HG03280 (cell line): ENCODE results near the gene MAN1B1.

Source experiments
- ATAC-seq: cut with Tn5 transposase; IDR thresholded peaks from one replicate; pipeline ENCODE4 v1.9.1; 2021; ENCODE audit warnings: mild to moderate bottlenecking, moderate library complexity; ENCODE audit not compliant: unreplicated experiment

Gene MAN1B1

GRCh38 chr9:137086531-137087408 lies at the start of gene MAN1B1:
MAN1B1 (plus strand) TSS chr9:137086985; CDS start chr9:137087000, 15 bp downstream.
- peak; percentile 75 for ATAC-seq

- no peak for ATAC-seq
Observed at GRCh38 chr9:137037035-137037434, 49.8 kb upstream of the MAN1B1 start.

- no peak for ATAC-seq
Observed at GRCh38 chr9:137037483-137037882, 49.3 kb upstream of the MAN1B1 start.

- no peak for ATAC-seq
Observed at GRCh38 chr9:137038916-137039315, 47.9 kb upstream of the MAN1B1 start.

- no peak for ATAC-seq
Observed at GRCh38 chr9:137039611-137040366, 47.0 kb upstream of the MAN1B1 start.

- ATAC-seq = no peak
Observed at GRCh38 chr9:137040568-137040967, 46.2 kb upstream of the MAN1B1 start.

GRCh38 chr9:137041124-137041523 lies 45.7 kb upstream of the MAN1B1 start:
- ATAC-seq = no peak

GRCh38 chr9:137042751-137043727 lies 43.7 kb upstream of the MAN1B1 start:
- no peak for ATAC-seq

GRCh38 chr9:137044037-137044436 lies 42.7 kb upstream of the MAN1B1 start:
- no peak for ATAC-seq

- no peak for ATAC-seq
Observed at GRCh38 chr9:137044502-137045177, 42.1 kb upstream of the MAN1B1 start.

- ATAC-seq = no peak
Observed at GRCh38 chr9:137045294-137046087, 41.3 kb upstream of the MAN1B1 start.

GRCh38 chr9:137046088-137046787 lies 40.5 kb upstream of the MAN1B1 start, which contains the start of gene NPDC1:
NPDC1 (minus strand) TSS chr9:137046177; CDS start chr9:137045989, 188 bp downstream.
- ATAC-seq = no peak

GRCh38 chr9:137048655-137049543 lies 37.9 kb upstream of the MAN1B1 start:
- ATAC-seq = no peak

- ATAC-seq = no peak
Observed at GRCh38 chr9:137049544-137050449, 37.0 kb upstream of the MAN1B1 start.

GRCh38 chr9:137050570-137050969 lies 36.2 kb upstream of the MAN1B1 start:
- ATAC-seq = no peak

GRCh38 chr9:137051145-137051724 lies 35.5 kb upstream of the MAN1B1 start:
- ATAC-seq = no peak
